SK-N-SH (cell line): ENCODE data around the gene CLIC4. TPM values are rescaled to one million over a fixed set of nuclear protein-coding genes. Genes with fewer than 3 reads are reported as not detected.

Source experiments
- CTCF ChIA-PET: fragments of 300-600, 350-600 bp; formaldehyde crosslinking; extraction: SDS; loops from one replicate; lab custom pipeline; 2021; lab: Yijun Ruan, JAX
- POLR2A ChIA-PET: fragments of 350-600 bp; sonication (Branson Sonifier 250); formaldehyde crosslinking; extraction: SDS; loops from one replicate; lab custom pipeline; 2020; ENCODE audit warnings: antibody characterized with exemption, inconsistent platforms; lab: Yijun Ruan, JAX
- DNase-seq: peaks from one replicate; pipeline ENCODE4 v3.0.0; 2012
- H2AFZ ChIP-seq: fragments of 200-600 bp; sonication (generic); 2 replicates; pipeline ENCODE4 v1.8.1; 2016; ENCODE audit warnings: antibody characterized with exemption, mild to moderate bottlenecking, low read depth
- H3F3A ChIP-seq: fragments of 200-600 bp; sonication (generic); replicated peaks from 2 replicates; pipeline ENCODE3; 2016; ENCODE audit warnings: antibody characterized with exemption, mild to moderate bottlenecking; ENCODE audit not compliant: insufficient read depth
- H3K27ac ChIP-seq, 2 experiments: fragments of 200-500 bp in 1 of 2; fragments of 200-600 bp in 1 of 2; sonication (Bioruptor generic) in 1 of 2; sonication (generic), shearing (Covaris generic) in 1 of 2; 2 replicates each; pipeline versions ENCODE4 v1.5.1 to v1.6.1; 2014 to 2016; ENCODE audit warnings: low read depth in 2 of 2, inconsistent platforms in 1 of 2, low read length in 1 of 2, mild to moderate bottlenecking in 1 of 2, mixed read lengths in 1 of 2
- H3K27me3 ChIP-seq: fragments of 200-600 bp; sonication (generic), shearing (Covaris generic); 2 replicates; pipeline ENCODE4 v1.6.1; 2016; ENCODE audit warnings: mixed run types; ENCODE audit not compliant: insufficient read depth
- H3K36me3 ChIP-seq, 2 experiments: fragments of 200-500 bp in 1 of 2; fragments of 200-600 bp in 1 of 2; sonication (Bioruptor generic) in 1 of 2; sonication (generic) in 1 of 2; replicated peaks in 1 of 2; 2 replicates each; pipeline versions ENCODE3 to v1.5.1; 2014 to 2016; ENCODE audit warnings: low read length in 1 of 2, mild to moderate bottlenecking in 1 of 2; ENCODE audit not compliant: insufficient read depth in 2 of 2, control insufficient read depth in 1 of 2
- H3K4me1 ChIP-seq, 2 experiments: fragments of 200-500 bp in 1 of 2; fragments of 200-600 bp in 1 of 2; sonication (Bioruptor generic) in 1 of 2; sonication (generic), shearing (Covaris generic) in 1 of 2; 2 replicates each; pipeline versions ENCODE4 v1.5.1 to v1.6.1; 2014 to 2016; ENCODE audit warnings: low read depth in 1 of 2, low read length in 1 of 2, mixed run types in 1 of 2; ENCODE audit not compliant: insufficient read depth in 2 of 2, control insufficient read depth in 1 of 2
- H3K4me2 ChIP-seq: fragments of 200-600 bp; sonication (generic), shearing (Covaris generic); 2 replicates; pipeline ENCODE4 v1.6.1; 2017; ENCODE audit warnings: mixed run types
- H3K4me3 ChIP-seq, 2 experiments: fragments of 200-500 bp in 1 of 2; fragments of 200-600 bp in 1 of 2; sonication (Bioruptor generic) in 1 of 2; sonication (generic), shearing (Covaris generic) in 1 of 2; 2 replicates each; pipeline versions ENCODE4 v1.5.1 to v1.8.1; 2014 to 2016; ENCODE audit warnings: low read depth in 2 of 2, inconsistent platforms in 1 of 2, low read length in 1 of 2, mild to moderate bottlenecking in 1 of 2, mixed read lengths in 1 of 2, moderate library complexity in 1 of 2
- H3K79me2 ChIP-seq: fragments of 200-600 bp; sonication (generic); 2 replicates; pipeline ENCODE4 v1.8.1; 2017; ENCODE audit warnings: mild to moderate bottlenecking; ENCODE audit not compliant: insufficient read depth
- H3K9ac ChIP-seq: fragments of 200-600 bp; sonication (generic); 2 replicates; pipeline ENCODE4 v1.6.1; 2017; ENCODE audit warnings: mixed run types
- H3K9me2 ChIP-seq: fragments of 200-600 bp; sonication (generic); 2 replicates; pipeline ENCODE4 v1.6.1; 2017; ENCODE audit warnings: mixed run types
- H3K9me3 ChIP-seq: fragments of 200-600 bp; sonication (generic); 2 replicates; pipeline ENCODE4 v1.6.1; 2017; ENCODE audit warnings: mixed run types, mild to moderate bottlenecking, moderate library complexity
- H4K20me1 ChIP-seq: fragments of 200-600 bp; sonication (generic); 2 replicates; pipeline ENCODE4 v1.6.1; 2017; ENCODE audit warnings: mild to moderate bottlenecking, mixed run types; ENCODE audit not compliant: insufficient read depth
- CTCF ChIP-seq: fragments of 200-600 bp; sonication (generic); IDR thresholded peaks from 2 replicates; pipeline ENCODE4 v1.6.1; 2017; ENCODE audit warnings: antibody characterized with exemption, mild to moderate bottlenecking, moderate library complexity
- EP300 ChIP-seq, 2 experiments: IDR thresholded peaks; 2 replicates each; pipeline versions ENCODE4 v1.4.0 to v1.6.1; 2012; ENCODE audit warnings: borderline replicate concordance in 1 of 2, low read depth in 1 of 2, low read length in 1 of 2
- FOXJ3 ChIP-seq: sonication (generic); formaldehyde crosslinking; IDR thresholded peaks from 2 replicates; pipeline ENCODE4 v1.5.1; 2020; ENCODE audit warnings: mild to moderate bottlenecking, missing genetic modification reagents
- FOXM1 ChIP-seq: IDR thresholded peaks from 2 replicates; pipeline ENCODE4 v1.4.0; 2012; ENCODE audit warnings: low read depth, mild to moderate bottlenecking
- GATA2 ChIP-seq: sonication (generic); formaldehyde crosslinking; IDR thresholded peaks from 2 replicates; pipeline ENCODE4 v1.5.0; 2020; ENCODE audit warnings: mild to moderate bottlenecking, missing genetic modification reagents
- IRF3 ChIP-seq: fragments of 150-350 bp; IDR thresholded peaks from 2 replicates; pipeline ENCODE4 v1.6.1; 2016; ENCODE audit warnings: mild to moderate bottlenecking, low read depth, low read length
- MAX ChIP-seq: IDR thresholded peaks from 2 replicates; pipeline ENCODE4 v1.4.0; 2012; ENCODE audit warnings: low read depth
- MXI1 ChIP-seq: IDR thresholded peaks from 2 replicates; pipeline ENCODE4 v1.6.1; 2012; ENCODE audit warnings: mild to moderate bottlenecking, low read depth, low read length, improper control_type of control experiment
- REST ChIP-seq: IDR thresholded peaks from 2 replicates; pipeline ENCODE4 v1.6.1; 2012; ENCODE audit warnings: mild to moderate bottlenecking, low read depth, low read length, moderate library complexity
- RXRA ChIP-seq: IDR thresholded peaks from 2 replicates; pipeline ENCODE4 v1.4.0; 2012; ENCODE audit warnings: low read depth, mild to moderate bottlenecking, borderline replicate concordance
- SIN3A ChIP-seq: IDR thresholded peaks from 2 replicates; pipeline ENCODE4 v1.6.1; 2012; ENCODE audit warnings: low read depth, mild to moderate bottlenecking, low read length, moderate library complexity, borderline replicate concordance
- SMC3 ChIP-seq: IDR thresholded peaks from 2 replicates; pipeline ENCODE4 v1.6.1; 2012; ENCODE audit warnings: low read depth, low read length, improper control_type of control experiment
- TAF1 ChIP-seq: IDR thresholded peaks from 2 replicates; pipeline ENCODE4 v1.6.1; 2012; ENCODE audit warnings: low read depth, mild to moderate bottlenecking, low read length, moderate library complexity, borderline replicate concordance
- TCF12 ChIP-seq: IDR thresholded peaks from 2 replicates; pipeline ENCODE4 v1.4.0; 2012
- USF2 ChIP-seq: fragments of 150-350 bp; IDR thresholded peaks from 2 replicates; pipeline ENCODE4 v1.6.1; 2017; ENCODE audit warnings: antibody characterized with exemption, low read length, low read depth, borderline replicate concordance
- YY1 ChIP-seq: IDR thresholded peaks from 2 replicates; pipeline ENCODE4 v1.4.0; 2012; ENCODE audit warnings: low read depth, mild to moderate bottlenecking
- WGBS: methylation state at CpG from one replicate; pipeline ENCODE4 v1.1.6; 2017; ENCODE audit warnings: low lambda C conversion rate; 5-methylcytosine and 5-hydroxymethylcytosine counted together
- polyA plus RNA-seq, 3 experiments: library from polyadenylated mRNA; depleted of rRNA; stranded (reverse); fragments of >200 nt; gene quantifications; 2 replicates each; pipeline ENCODE4 v1.2.3, GENCODE V29; 2012

The CLIC4 gene
- polyA plus RNA-seq, 1 of the 3 experiments (the other 2 are of a cell fraction) = 66.4 TPM

GRCh38 chr1:24888061-24888970 is 143.1 kb downstream of the CLIC4 start:
- H3K4me3 ChIP-seq = no peak overlapping the region
- H3K4me1 ChIP-seq = no peaks in the 10 kb centered on the region
- no peak overlapping the region for H3K4me2 ChIP-seq
- WGBS = 62% methylated on average over 8 of the region's 9 CpGs
- POLR2A ChIA-PET = no interaction called here
- no peaks in the 10 kb centered on the region for H3F3A ChIP-seq
- no peaks in the 10 kb centered on the region for H4K20me1 ChIP-seq
- no peak overlapping the region for H3K27ac ChIP-seq
- peaks cover 8% of the 10 kb centered on the region for H3K9me3 ChIP-seq
- no peak for DNase-seq
- H3K36me3 ChIP-seq = no peaks in the 10 kb centered on the region
- H3K79me2 ChIP-seq = no peaks in the 10 kb centered on the region
- H3K27me3 ChIP-seq = no peaks in the 10 kb centered on the region
- no peak overlapping the region for H3K9ac ChIP-seq
- TF ChIP-seq EP300 (IDR thresholded peaks at IDR 0.05; ENCODE audit: borderline replicate concordance in 1 of 2, low read depth in 1 of 2, low read length in 1 of 2) (no peak), USF2 (no peak), FOXM1 (no peak), YY1 (no peak), MXI1 (no peak), SIN3A (no peak), SMC3 (no peak), RXRA (no peak), REST (no peak), IRF3 (no peak), TAF1 (no peak), GATA2 (CRISPR knock-in tag) (no peak), FOXJ3 (CRISPR knock-in tag) (no peak), TCF12 (no peak), CTCF (no peak), MAX (no peak)
- no peaks in the 10 kb centered on the region for H3K9me2 ChIP-seq
- H2AFZ ChIP-seq = no peak overlapping the region
- CTCF ChIA-PET = interaction anchor here (5.1 kb wide), 1 partner anchor 9 kb away, joined by 31 read pairs; no protein-coding TSS in a partner anchor
